Calu3 (cell line): ENCODE results near the gene CMTM3. TPM values are rescaled to one million over a fixed set of nuclear protein-coding genes. Genes with fewer than 3 reads are reported as not detected.
"Not testable (repeated sequence)": the region's sequence is repeated elsewhere in the genome, so short reads cannot be mapped to it uniquely, and the experiment has no call there.

Experiments
- BruUV-seq: library from RNA; stranded (reverse); fragments of 400-500 nt; replicated peaks from 2 replicates; lab custom pipeline; 2021; lab: Mats Ljungman, UMichigan
- CTCF ChIA-PET: fragments of 300-600 bp; sonication (Branson Sonifier 250); formaldehyde crosslinking; loops from one replicate; lab custom pipeline; 2022; ENCODE audit warnings: antibody characterized with exemption; lab: Charles Lee
- DNase-seq: peaks from one replicate; pipeline ENCODE4 v3.0.0; 2022
- H3K27ac Mint-ChIP-seq: one replicate; pipeline ENCODE4 v1.8.0; 2022; ENCODE audit warnings: mixed read lengths; ENCODE audit not compliant: unreplicated experiment
- H3K27me3 Mint-ChIP-seq: one replicate; pipeline ENCODE4 v1.8.0; 2022; ENCODE audit warnings: mixed read lengths; ENCODE audit not compliant: unreplicated experiment
- H3K36me3 Mint-ChIP-seq: one replicate; pipeline ENCODE4 v1.8.0; 2022; ENCODE audit warnings: mild to moderate bottlenecking, moderate library complexity, mixed read lengths; ENCODE audit not compliant: insufficient read depth, unreplicated experiment
- H3K4me1 Mint-ChIP-seq: one replicate; pipeline ENCODE4 v1.8.0; 2022; ENCODE audit warnings: mild to moderate bottlenecking, low read depth, mixed read lengths; ENCODE audit not compliant: unreplicated experiment
- H3K4me3 Mint-ChIP-seq: one replicate; pipeline ENCODE4 v1.8.0; 2022; ENCODE audit warnings: mild to moderate bottlenecking, low read depth, moderate library complexity, mixed read lengths; ENCODE audit not compliant: unreplicated experiment
- H3K9me3 Mint-ChIP-seq: one replicate; pipeline ENCODE4 v1.8.0; 2022; ENCODE audit warnings: low read depth, mixed read lengths; ENCODE audit not compliant: unreplicated experiment
- CTCF ChIP-seq: fragments of 200-600 bp; IDR thresholded peaks from one replicate; pipeline ENCODE4 v1.8.0; 2022; ENCODE audit warnings: antibody characterized with exemption; ENCODE audit not compliant: unreplicated experiment
- intact Hi-C: fragments of 100-400 bp; cut with micrococcal nuclease; formaldehyde crosslinking; loops from one replicate; pipeline ENCODE4 v1.10.0; 2022; ENCODE audit not compliant: unreplicated experiment
- total RNA-seq: library from RNA; stranded (reverse); gene quantifications from 2 replicates; pipeline ENCODE4 v1.2.3, GENCODE V29; 2022

Gene CMTM3
- total RNA-seq, 1 experiment from 2014 or later, result 33.6 TPM

GRCh38 chr16:66591018-66591417 lies 13.5 kb upstream of the CMTM3 start:
- H3K36me3 Mint-ChIP-seq, result peaks cover 4% of the 10 kb centered on the region
- no TSS peak for BruUV-seq
- no peak for DNase-seq
- no peak for TF ChIP-seq CTCF
- CTCF ChIA-PET, result interaction anchor here (2.0 kb wide), 1 partner anchor 184 kb away, joined by 8 read pairs; no protein-coding TSS in a partner anchor
- no peaks in the 10 kb centered on the region for H3K9me3 Mint-ChIP-seq
- peaks cover 7% of the 10 kb centered on the region for H3K4me1 Mint-ChIP-seq
- no peak overlapping the region for H3K27ac Mint-ChIP-seq
- no peaks in the 10 kb centered on the region for H3K27me3 Mint-ChIP-seq
- intact Hi-C loops, result no loop called here
- no peak overlapping the region for H3K4me3 Mint-ChIP-seq

GRCh38 chr16:66592241-66592640 lies 12.3 kb upstream of the CMTM3 start:
- H3K9me3 Mint-ChIP-seq, result no peaks in the 10 kb centered on the region
- H3K4me3 Mint-ChIP-seq, result no peak overlapping the region
- peaks cover 4% of the 10 kb centered on the region for H3K36me3 Mint-ChIP-seq
- DNase-seq, result no peak
- BruUV-seq, result no TSS peak
- CTCF ChIA-PET, result no interaction called here
- TF ChIP-seq CTCF, result no peak
- H3K27me3 Mint-ChIP-seq, result no peaks in the 10 kb centered on the region
- H3K27ac Mint-ChIP-seq, result no peak overlapping the region
- peaks cover 7% of the 10 kb centered on the region for H3K4me1 Mint-ChIP-seq
- intact Hi-C loops, result no loop called here

- no peak for TF ChIP-seq CTCF
- Mint-ChIP-seq H3K27me3 (no peaks in the 10 kb centered on the region), H3K9me3 (no peaks in the 10 kb centered on the region), H3K4me3 (no peak overlapping the region), H3K4me1 (peaks cover 7% of the 10 kb centered on the region), H3K36me3 (peaks cover 4% of the 10 kb centered on the region), H3K27ac (no peak overlapping the region)
- intact Hi-C loops, result no loop called here
- CTCF ChIA-PET, result no interaction called here
- no peak for DNase-seq
- BruUV-seq, result no TSS peak
Measured at GRCh38 chr16:66592814-66593213, 11.7 kb upstream of the CMTM3 start.

- DNase-seq, result no peak
- Mint-ChIP-seq H3K27me3 (no peaks in the 10 kb centered on the region), H3K36me3 (no peaks in the 10 kb centered on the region), H3K9me3 (no peaks in the 10 kb centered on the region), H3K4me3 (no peak overlapping the region), H3K4me1 (no peaks in the 10 kb centered on the region), H3K27ac (no peak overlapping the region)
- intact Hi-C loops, result no loop called here
- CTCF ChIA-PET, result no interaction called here
- TF ChIP-seq CTCF, result no peak
- BruUV-seq, result no TSS peak
Measured at GRCh38 chr16:66594739-66595138, 9.8 kb upstream of the CMTM3 start.

- H3K27ac Mint-ChIP-seq, intact Hi-C loops, H3K4me1 Mint-ChIP-seq, H3K36me3 Mint-ChIP-seq, H3K9me3 Mint-ChIP-seq, DNase-seq, H3K27me3 Mint-ChIP-seq, H3K4me3 Mint-ChIP-seq, BruUV-seq: not testable (repeated sequence)
- CTCF ChIA-PET, result interaction anchor here (0.6 to 0.7 kb wide), 2 partner anchors 24 to 114 kb away, joined by 3 read pairs; no protein-coding TSS in a partner anchor
Measured at GRCh38 chr16:66596559-66596958, 7.9 kb upstream of the CMTM3 start.
